Psoas muscle (tissue), 8 donors: Measurements from ENCODE around the gene DDTL. TPM values are rescaled to one million over a fixed set of nuclear protein-coding genes. Genes with fewer than 3 reads are reported as not detected.

Experiments used
- ATAC-seq, 4 donors: fragments of 200-7000 bp; cut with Tn5 transposase; one replicate each; pipeline ENCODE4 v1.9.1; 2020; ENCODE audit warnings: moderate library complexity in 3 of 4, mild to moderate bottlenecking in 2 of 4
- DNase-seq, 2 donors: peaks; one replicate each; pipeline ENCODE4 v3.0.0-alpha.2; 2020
- H3K27ac ChIP-seq: fragments of 200-600 bp; one replicate; pipeline ENCODE4 v1.8.0; 2022
- H3K27me3 ChIP-seq, 3 donors: fragments of 200-600 bp in 1 of 3; one replicate each; pipeline versions ENCODE4 v1.6.1 to v1.8.0; 2013 to 2022; ENCODE audit warnings: low read length in 2 of 3, mild to moderate bottlenecking in 2 of 3, moderate library complexity in 1 of 3; ENCODE audit not compliant: insufficient read depth in 3 of 3
- H3K36me3 ChIP-seq, 2 donors: fragments of 200-600 bp in 1 of 2; one replicate each; pipeline versions ENCODE4 v1.6.1 to v1.8.0; 2013 to 2022; ENCODE audit warnings: low read depth in 1 of 2, mild to moderate bottlenecking in 1 of 2, moderate library complexity in 1 of 2; ENCODE audit not compliant: insufficient read depth in 1 of 2
- H3K4me1 ChIP-seq: fragments of 200-600 bp; one replicate; pipeline ENCODE4 v1.8.0; 2022
- H3K4me3 ChIP-seq: fragments of 200-600 bp; one replicate; pipeline ENCODE4 v1.8.0; 2022; ENCODE audit warnings: mild to moderate bottlenecking
- H3K9me3 ChIP-seq: fragments of 200-600 bp; one replicate; pipeline ENCODE4 v1.8.0; 2022
- CTCF ChIP-seq: fragments of 200-600 bp; IDR thresholded peaks from one replicate; pipeline ENCODE4 v1.8.0; 2022; ENCODE audit warnings: antibody characterized with exemption
- WGBS, 3 donors: extraction: QIAGEN DNeasy Blood & Tissue Kit; methylation state at CpG; one replicate each; pipeline versions ENCODE4 v1.1.6 to v1.1.7; 2013; 5-methylcytosine and 5-hydroxymethylcytosine counted together
- intact Hi-C, 2 donors: fragments of 100-400 bp; cut with DNase I; formaldehyde crosslinking; loops; one replicate each; pipeline versions ENCODE4 v1.11.0 to v1.14.2; 2022
- polyA plus RNA-seq, 3 donors: library from polyadenylated mRNA; stranded (reverse); fragments of 200-250 nt; gene quantifications; one replicate each; pipeline ENCODE4 v1.2.3, GENCODE V29; 2013
- total RNA-seq, 4 donors: library from RNA; stranded (reverse); fragmentation: NEBNext Ultra II Directional in 2 of 4; extraction: Animal tissue kit (Norgen Biotek cat#: 25700) in 2 of 4; gene quantifications; one replicate each; pipeline versions ENCODE4 v1.2.1 to v1.2.4, GENCODE V29; 2021 to 2023
- donor health status: healthy with polysubstance abuse.
- donor health status: DM: no; HTN: no; CAD: no; lungs with moderate emphysema.
- donor health status: Bipolar disorder and iron deficiency.
- donor health status: healthy.
- donor health status: DM: yes; HTN: yes; CAD: no.
- donor health status: DM: no; HTN: no; CAD: no.
- donor health status: DM: no; HTN: no; CAD: no.
- donor health status: DM: yes; HTN: yes; CAD: no.

Gene DDTL
- total and polyA plus RNA-seq, 7 donors, result 0.77 to 6.6 (median 0.96) TPM

GRCh38 chr22:24001314-24001713, 34.6 kb downstream of the DDTL start:
- DNase-seq, result no peak
- no peaks in the 10 kb centered on the region for H3K27me3 ChIP-seq
- WGBS, 3 donors, result 77 to 85% (median 83%) methylated on average over 7 to 9 of the region's 9 CpGs

GRCh38 chr22:24002272-24002671, 35.6 kb downstream of the DDTL start:
- DNase-seq, result no peak
- no peaks in the 10 kb centered on the region for H3K27me3 ChIP-seq
- no peak for TF ChIP-seq CTCF
- intact Hi-C loops, result loop anchor here in 1 of 2 donors (5.0 kb wide), 1 partner anchor 155 kb away; no protein-coding TSS in a partner anchor
- no peak overlapping the region for H3K4me3 ChIP-seq
- no peak for ATAC-seq
- no peaks in the 10 kb centered on the region for H3K36me3 ChIP-seq
- peaks cover 4% of the 10 kb centered on the region for H3K4me1 ChIP-seq
- WGBS, 3 donors, result 72 to 77% (median 72%) methylated on average over 10 of the region's 10 CpGs
- H3K9me3 ChIP-seq, result no peaks in the 10 kb centered on the region
- H3K27ac ChIP-seq, result no peak overlapping the region

More at GRCh38 chr22:24001314-24001713, 34.6 kb downstream of the DDTL start:
- Histone ChIP-seq H3K4me1 (peaks cover 4% of the 10 kb centered on the region), H3K9me3 (no peaks in the 10 kb centered on the region), H3K36me3 (no peaks in the 10 kb centered on the region), H3K27ac (no peak overlapping the region), H3K4me3 (no peak overlapping the region)
- intact Hi-C loops, result loop anchor here in 1 of 2 donors (5.0 kb wide), 1 partner anchor 156 kb away; no protein-coding TSS in a partner anchor
- TF ChIP-seq CTCF, result no peak
- no peak for ATAC-seq

- TF ChIP-seq CTCF, result no peak
- intact Hi-C loops, result loop anchor here in 1 of 2 donors (5.0 kb wide), 1 partner anchor 154 kb away; no protein-coding TSS in a partner anchor
- DNase-seq (no peak), ATAC-seq (no peak)
- Histone ChIP-seq H3K27ac (no peak overlapping the region), H3K27me3 (no peaks in the 10 kb centered on the region), H3K4me1 (peaks cover 4% of the 10 kb centered on the region), H3K9me3 (no peaks in the 10 kb centered on the region), H3K4me3 (no peak overlapping the region), H3K36me3 (no peaks in the 10 kb centered on the region)
- WGBS, 3 donors, result 75 to 85% (median 84%) methylated on average over 5 of the region's 5 CpGs
Observed at GRCh38 chr22:24002851-24003250, 36.2 kb downstream of the DDTL start.

GRCh38 chr22:24003887-24004286, 37.2 kb downstream of the DDTL start:
- intact Hi-C loops, result loop anchor here in 1 of 2 donors (5.0 kb wide), 1 partner anchor 153 kb away; no protein-coding TSS in a partner anchor
- no peaks in the 10 kb centered on the region for H3K9me3 ChIP-seq
- no peaks in the 10 kb centered on the region for H3K36me3 ChIP-seq
- no peak for TF ChIP-seq CTCF
- peak in 1 of 2 donors; percentile 41 for DNase-seq
- 79 to 89% (median 83%) methylated on average over 9 of the region's 9 CpGs for WGBS, 3 donors
- peaks cover 4% of the 10 kb centered on the region for H3K4me1 ChIP-seq
- H3K27me3 ChIP-seq, result no peaks in the 10 kb centered on the region
- no peak for ATAC-seq
- H3K27ac ChIP-seq, result no peak overlapping the region
- no peak overlapping the region for H3K4me3 ChIP-seq

GRCh38 chr22:24005201-24005600, 38.5 kb downstream of the DDTL start, which contains the start of gene GSTT4:
GSTT4 (minus strand) TSS chr22:24005453; CDS start chr22:24005356, 97 bp downstream.
- no peaks in the 10 kb centered on the region for H3K9me3 ChIP-seq
- TF ChIP-seq CTCF, result no peak
- WGBS, 3 donors, result 34 to 61% (median 34%) methylated on average over 6 of the region's 6 CpGs
- no peaks in the 10 kb centered on the region for H3K36me3 ChIP-seq
- H3K4me3 ChIP-seq, result no peak within 1 kb of the TSS
- peak in 1 of 2 donors; percentile 63 for DNase-seq
- H3K4me1 ChIP-seq, result peaks cover 4% of the 10 kb centered on the region
- H3K27ac ChIP-seq, result peak within 1 kb of the TSS; percentile 46
- no peaks in the 10 kb centered on the region for H3K27me3 ChIP-seq
- ATAC-seq, result peak in 3 of 4 donors; percentile 37 to 46 (median 39)
- intact Hi-C loops, result loop anchor here in 1 of 2 donors (5.0 kb wide), 1 partner anchor 68 kb away; no protein-coding TSS in a partner anchor
